RWPE1 (cell line): ENCODE results near the gene ABCA1.
A peak's percentile ranks its signal among the peaks of the same experiment; 100 is the strongest.

Experiments
- CTCF ChIA-PET: fragments of 350-600 bp; sonication (Branson Sonifier 250); formaldehyde crosslinking; extraction: SDS; loops from one replicate; lab custom pipeline; 2021; lab: Yijun Ruan, JAX
- POLR2A ChIA-PET: fragments of 400-600 bp; formaldehyde crosslinking; extraction: SDS; loops from one replicate; lab custom pipeline; 2020; ENCODE audit warnings: antibody characterized with exemption; ENCODE audit not compliant: low non-redundant PET; lab: Yijun Ruan, JAX
- DNase-seq: peaks from one replicate; pipeline ENCODE4 v3.0.0; 2012; ENCODE audit warnings: low spot score
- H3K27ac ChIP-seq: fragments of 450-650 bp; 2 replicates; pipeline ENCODE4 v1.5.1; 2017
- TF ChIP-seq, protein P1 (sequence below): fragments of 450-650 bp; conservative IDR thresholded peaks from 2 replicates; pipeline ENCODE4 v1.5.1; 2017; ENCODE audit warnings: low read depth, mild to moderate bottlenecking

Gene ABCA1

GRCh38 chr9:104833696-104834095, 94.3 kb downstream of the ABCA1 start:
- DNase-seq, result no peak
- CTCF ChIA-PET, result no interaction called here
- no peak overlapping the region for H3K27ac ChIP-seq
- POLR2A ChIA-PET, result no interaction called here
- TF ChIP-seq, protein P1, sequence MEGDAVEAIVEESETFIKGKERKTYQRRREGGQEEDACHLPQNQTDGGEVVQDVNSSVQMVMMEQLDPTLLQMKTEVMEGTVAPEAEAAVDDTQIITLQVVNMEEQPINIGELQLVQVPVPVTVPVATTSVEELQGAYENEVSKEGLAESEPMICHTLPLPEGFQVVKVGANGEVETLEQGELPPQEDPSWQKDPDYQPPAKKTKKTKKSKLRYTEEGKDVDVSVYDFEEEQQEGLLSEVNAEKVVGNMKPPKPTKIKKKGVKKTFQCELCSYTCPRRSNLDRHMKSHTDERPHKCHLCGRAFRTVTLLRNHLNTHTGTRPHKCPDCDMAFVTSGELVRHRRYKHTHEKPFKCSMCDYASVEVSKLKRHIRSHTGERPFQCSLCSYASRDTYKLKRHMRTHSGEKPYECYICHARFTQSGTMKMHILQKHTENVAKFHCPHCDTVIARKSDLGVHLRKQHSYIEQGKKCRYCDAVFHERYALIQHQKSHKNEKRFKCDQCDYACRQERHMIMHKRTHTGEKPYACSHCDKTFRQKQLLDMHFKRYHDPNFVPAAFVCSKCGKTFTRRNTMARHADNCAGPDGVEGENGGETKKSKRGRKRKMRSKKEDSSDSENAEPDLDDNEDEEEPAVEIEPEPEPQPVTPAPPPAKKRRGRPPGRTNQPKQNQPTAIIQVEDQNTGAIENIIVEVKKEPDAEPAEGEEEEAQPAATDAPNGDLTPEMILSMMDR, result no peak

- POLR2A ChIA-PET, result no interaction called here
- TF ChIP-seq, protein P1, result no peak
- DNase-seq, result peak; percentile 50
- CTCF ChIA-PET, result no interaction called here
- H3K27ac ChIP-seq, result no peak overlapping the region
Measured at GRCh38 chr9:104831681-104832080, 96.3 kb downstream of the ABCA1 start.

GRCh38 chr9:104826911-104827310, 101.0 kb downstream of the ABCA1 start:
- DNase-seq, result no peak
- no peak overlapping the region for H3K27ac ChIP-seq
- TF ChIP-seq, protein P1, result no peak
- ChIA-PET POLR2A (no interaction called here), CTCF (no interaction called here)

DNA sequence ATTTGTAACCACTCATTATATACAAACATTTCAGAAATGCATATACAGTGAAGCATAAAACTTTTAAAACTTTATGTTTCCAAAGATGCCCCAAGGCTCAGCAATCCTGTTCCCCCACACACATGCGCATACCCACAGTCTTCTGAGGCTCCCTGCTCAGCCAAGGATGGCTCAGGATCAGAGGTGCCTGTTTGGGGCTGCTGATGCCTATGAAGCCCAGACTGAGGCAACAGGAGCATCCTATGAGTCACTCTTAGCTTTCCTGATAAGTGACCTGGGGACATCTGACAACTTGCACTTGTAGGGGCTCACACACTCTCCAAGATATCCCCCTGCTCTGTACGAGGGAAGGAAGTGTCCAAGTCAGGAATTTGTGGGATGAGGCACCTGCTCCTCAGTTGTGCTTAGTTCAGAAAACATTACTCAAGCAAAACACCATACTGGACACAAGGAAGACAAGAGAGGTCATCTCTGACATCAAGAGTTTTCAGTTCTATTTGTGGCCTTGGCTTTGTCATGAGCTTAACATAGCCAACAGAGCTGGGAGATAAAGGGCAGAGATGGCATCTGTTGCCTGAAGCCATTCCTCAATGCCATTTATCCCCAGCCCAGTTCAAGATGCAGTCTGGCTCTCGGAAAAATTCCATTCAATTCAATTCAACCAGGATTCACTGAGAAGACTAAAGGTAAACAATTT, 101.7 kb downstream of the ABCA1 start:
- no peak overlapping the region for H3K27ac ChIP-seq
- TF ChIP-seq, protein P1, result no peak
- ChIA-PET POLR2A (no interaction called here), CTCF (no interaction called here)
- DNase-seq, result no peak

GRCh38 chr9:104820336-104820735, 107.6 kb downstream of the ABCA1 start:
- no peak overlapping the region for H3K27ac ChIP-seq
- no peak for DNase-seq
- CTCF ChIA-PET, result interaction anchor here (1.1 to 1.7 kb wide), 2 partner anchors 9 to 43 kb away, joined by 4 to 5 read pairs; no protein-coding TSS in a partner anchor
- POLR2A ChIA-PET, result no interaction called here
- TF ChIP-seq, protein P1, result no peak

DNA sequence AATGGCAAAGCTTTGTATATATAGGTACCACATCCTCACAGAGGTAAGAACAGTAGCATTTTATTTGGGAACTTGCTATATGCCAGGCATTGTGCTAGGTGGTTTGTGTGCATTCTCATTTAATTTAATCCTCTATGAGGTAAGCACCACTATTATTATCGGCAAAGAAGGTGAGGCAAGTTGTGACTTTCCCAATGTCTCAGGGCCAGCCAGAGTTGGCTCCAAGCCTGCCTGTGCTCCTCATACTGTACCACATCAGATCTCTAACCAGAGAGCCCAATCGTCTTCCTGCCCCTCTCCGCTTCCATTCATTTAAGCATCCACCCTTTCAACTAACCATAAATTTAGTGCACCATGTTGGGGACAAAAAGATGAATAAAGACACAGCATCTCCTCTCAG, 108.9 kb downstream of the ABCA1 start:
- ChIA-PET CTCF (interaction anchor here (0.6 to 1.7 kb wide), 2 partner anchors 10 to 363 kb away, joined by 3 to 5 read pairs; no protein-coding TSS in a partner anchor), POLR2A (no interaction called here)
- no peak for DNase-seq
- TF ChIP-seq, protein P1, result no peak
- H3K27ac ChIP-seq, result no peak overlapping the region
